Amniotic stem cell (primary cell): ENCODE data around the gene WNK2.
"Not testable (repeated sequence)": the region's sequence is repeated elsewhere in the genome, so short reads cannot be mapped to it uniquely, and the experiment has no call there.

Experiments used
- DNase-seq: peaks from one replicate; lab custom pipeline; 2025; lab: John Stamatoyannopoulos, UW

The WNK2 gene

GRCh38 chr9:93338196-93338595 lies 154.3 kb downstream of the WNK2 start:
- not testable (repeated sequence) for DNase-seq

- no peak for DNase-seq
Measured at GRCh38 chr9:93340091-93340490, 156.2 kb downstream of the WNK2 start.

- not testable (repeated sequence) for DNase-seq
Measured at GRCh38 chr9:93341820-93342219, 157.9 kb downstream of the WNK2 start.

GRCh38 chr9:93342428-93342827 lies 158.5 kb downstream of the WNK2 start:
- DNase-seq = not testable (repeated sequence)

GRCh38 chr9:93343663-93344062 lies 159.7 kb downstream of the WNK2 start:
- DNase-seq = no peak

GRCh38 chr9:93345643-93346230 lies 161.8 kb downstream of the WNK2 start:
- DNase-seq = no peak

- no peak for DNase-seq
Measured at GRCh38 chr9:93346231-93347112, 162.5 kb downstream of the WNK2 start.

GRCh38 chr9:93347371-93347975 lies 163.5 kb downstream of the WNK2 start:
- DNase-seq = not testable (repeated sequence)

- DNase-seq = not testable (repeated sequence)
Measured at GRCh38 chr9:93353413-93354310, 169.7 kb downstream of the WNK2 start.

- DNase-seq = no peak
Measured at GRCh38 chr9:93354451-93354850, 170.5 kb downstream of the WNK2 start.

GRCh38 chr9:93355827-93356226 lies 171.9 kb downstream of the WNK2 start:
- no peak for DNase-seq

- no peak for DNase-seq
Measured at GRCh38 chr9:93357649-93358048, 173.7 kb downstream of the WNK2 start.

GRCh38 chr9:93359907-93360306 lies 176.0 kb downstream of the WNK2 start:
- not testable (repeated sequence) for DNase-seq

- no peak for DNase-seq
Measured at GRCh38 chr9:93361995-93362394, 178.1 kb downstream of the WNK2 start.

GRCh38 chr9:93364734-93365426 lies 180.9 kb downstream of the WNK2 start:
- no peak for DNase-seq

GRCh38 chr9:93365427-93366118 lies 181.6 kb downstream of the WNK2 start:
- DNase-seq = no peak

GRCh38 chr9:93366119-93366447 lies 182.1 kb downstream of the WNK2 start:
- DNase-seq = no peak

- not testable (repeated sequence) for DNase-seq
Measured at GRCh38 chr9:93366486-93366885, 182.5 kb downstream of the WNK2 start.

- DNase-seq = no peak
Measured at GRCh38 chr9:93368437-93368836, 184.5 kb downstream of the WNK2 start.

GRCh38 chr9:93369686-93370085 lies 185.7 kb downstream of the WNK2 start:
- DNase-seq = no peak
